ENCODE data around the gene ADAT2.

- TF ChIP-seq YY1 (IDR thresholded peaks at IDR 0.05; ENCODE audit: insufficient read depth, insufficient read length) (no peak), ZNF274 (IDR thresholded peaks at IDR 0.05; ENCODE audit: low read depth, low read length) (no peak), SUZ12 (IDR thresholded peaks at IDR 0.05; ENCODE audit: extremely low read depth, insufficient read depth, insufficient read length) (no peak)
Measured at GRCh38 chr6:143414769-143415168, 35.7 kb downstream of the ADAT2 start.
